ENCODE data around the gene EFNA3. TPM values are rescaled to one million over a fixed set of nuclear protein-coding genes. Genes with fewer than 3 reads are reported as not detected.

Gene EFNA3
- polyA plus RNA-seq, 1 donor (not counting 4 experiments of a cell fraction or from before 2014, with no cell fraction given), result 4.4 TPM

GRCh38 chr1:155093911-155094621 lies 15.4 kb downstream of the EFNA3 start:
- Histone ChIP-seq H3K36me3 (ENCODE audit: control insufficient read depth in 2 of 2, extremely low read depth in 1 of 2, insufficient read depth in 2 of 2, low read length in 2 of 2) (no peaks in the 10 kb centered on the region), H3K4me3 (ENCODE audit: control insufficient read depth in 2 of 3, extremely low read depth in 1 of 3, insufficient read depth in 2 of 3, low read depth in 1 of 3, low read length in 3 of 3) (no peak overlapping the region), H3K9ac (ENCODE audit: control insufficient read depth, extremely low read depth, insufficient read depth, low read length) (no peak overlapping the region), H3K9me1 (ENCODE audit: control insufficient read depth, extremely low read depth, insufficient read depth, low read length) (no peaks in the 10 kb centered on the region), H3K27me3 (ENCODE audit: control insufficient read depth, extremely low read depth, insufficient read depth, low read length) (peaks cover 3% of the 10 kb centered on the region), H2AFZ (ENCODE audit: control insufficient read depth, low read length) (peak overlapping the region; percentile 39), H4K20me1 (ENCODE audit: control insufficient read depth, extremely low read depth, insufficient read depth, low read length) (no peaks in the 10 kb centered on the region), H3K27ac (ENCODE audit: control insufficient read depth, insufficient read depth, low read length) (no peak overlapping the region), H3K9me3 (ENCODE audit: control insufficient read depth, low read depth, low read length) (no peaks in the 10 kb centered on the region), H3K4me2 (ENCODE audit: control insufficient read depth, extremely low read depth, insufficient read depth, low read depth, low read length) (no peak overlapping the region), H3K4me1 (ENCODE audit: control insufficient read depth, extremely low read depth, insufficient read depth, low read length) (peaks cover 9% of the 10 kb centered on the region), H3K79me2 (ENCODE audit: control insufficient read depth, insufficient read depth, low read length) (no peaks in the 10 kb centered on the region)
- dilution Hi-C loops (cut with MboI; ENCODE audit: extremely low pct_ligation_motif_present, low sequenced_read_pairs), result no loop called here
- no peak for TF ChIP-seq EZH2 (IDR thresholded peaks at IDR 0.05; ENCODE audit: low read length)
- peak; percentile 44 to 54 (median 52) for TF ChIP-seq CTCF (optimal IDR thresholded peaks at IDR 0.05 in 1 of 3, IDR thresholded peaks at IDR 0.05 in 1 of 3, conservative IDR thresholded peaks at IDR 0.05 in 1 of 3; ENCODE audit: extremely low read depth in 1 of 3, insufficient read depth in 2 of 3, low read length in 3 of 3)
- no peak for DNase-seq (ENCODE audit: low read depth, low spot score)
- peak; percentile 65 for FAIRE-seq

DNA sequence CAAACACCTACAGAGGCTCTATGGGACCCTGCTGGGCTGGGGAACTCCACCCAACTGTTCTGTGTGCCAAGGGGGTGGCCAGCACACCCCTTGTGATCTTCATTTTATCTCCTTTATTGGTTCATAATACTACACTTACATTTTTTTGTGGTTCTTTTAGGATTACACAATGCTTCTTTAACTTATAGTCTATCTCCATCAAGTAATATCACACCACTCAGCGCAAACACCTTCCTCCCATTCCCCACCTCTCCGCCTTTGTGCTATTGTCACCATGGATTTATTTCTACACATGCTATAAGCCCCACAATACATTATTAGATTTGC lies 15.9 kb downstream of the EFNA3 start:
- H2AFZ ChIP-seq (ENCODE audit: control insufficient read depth, low read length), result no peak overlapping the region
- H3K36me3 ChIP-seq (ENCODE audit: control insufficient read depth in 2 of 2, extremely low read depth in 1 of 2, insufficient read depth in 2 of 2, low read length in 2 of 2), result no peaks in the 10 kb centered on the region
- no peaks in the 10 kb centered on the region for H3K9me1 ChIP-seq (ENCODE audit: control insufficient read depth, extremely low read depth, insufficient read depth, low read length)
- peaks cover 9% of the 10 kb centered on the region for H3K4me1 ChIP-seq (ENCODE audit: control insufficient read depth, extremely low read depth, insufficient read depth, low read length)
- H3K27me3 ChIP-seq (ENCODE audit: control insufficient read depth, extremely low read depth, insufficient read depth, low read length), result peaks cover 3% of the 10 kb centered on the region
- H3K4me2 ChIP-seq (ENCODE audit: control insufficient read depth, extremely low read depth, insufficient read depth, low read depth, low read length), result no peak overlapping the region
- no peak for FAIRE-seq
- no peaks in the 10 kb centered on the region for H3K9me3 ChIP-seq (ENCODE audit: control insufficient read depth, low read depth, low read length)
- TF ChIP-seq EZH2 (IDR thresholded peaks at IDR 0.05; ENCODE audit: low read length) (no peak), CTCF (optimal IDR thresholded peaks at IDR 0.05 in 1 of 3, IDR thresholded peaks at IDR 0.05 in 1 of 3, conservative IDR thresholded peaks at IDR 0.05 in 1 of 3; ENCODE audit: extremely low read depth in 1 of 3, insufficient read depth in 2 of 3, low read length in 3 of 3) (no peak)
- no peak for DNase-seq (ENCODE audit: low read depth, low spot score)
- H3K27ac ChIP-seq (ENCODE audit: control insufficient read depth, insufficient read depth, low read length), result no peak overlapping the region
- no peaks in the 10 kb centered on the region for H4K20me1 ChIP-seq (ENCODE audit: control insufficient read depth, extremely low read depth, insufficient read depth, low read length)
- no peak overlapping the region for H3K9ac ChIP-seq (ENCODE audit: control insufficient read depth, extremely low read depth, insufficient read depth, low read length)
- dilution Hi-C loops (cut with MboI; ENCODE audit: extremely low pct_ligation_motif_present, low sequenced_read_pairs), result no loop called here
- H3K79me2 ChIP-seq (ENCODE audit: control insufficient read depth, insufficient read depth, low read length), result no peaks in the 10 kb centered on the region
- H3K4me3 ChIP-seq (ENCODE audit: control insufficient read depth in 2 of 3, extremely low read depth in 1 of 3, insufficient read depth in 2 of 3, low read depth in 1 of 3, low read length in 3 of 3), result no peak overlapping the region

All from keratinocyte (primary cell).